Fibroblast of the aortic adventitia (primary cell): ENCODE results near the gene OSBPL3. TPM values are rescaled to one million over a fixed set of nuclear protein-coding genes. Genes with fewer than 3 reads are reported as not detected.
A peak's percentile ranks its signal among the peaks of the same experiment; 100 is the strongest.

Experiments
- DNase-seq: peaks from one replicate; pipeline ENCODE4 v3.0.0-alpha.2; 2010; ENCODE audit warnings: low read depth
- H3K4me3 ChIP-seq: 2 replicates; pipeline ENCODE4 v1.5.1; 2011; ENCODE audit warnings: low read depth, mild to moderate bottlenecking, control low read depth, low read length, moderate library complexity
- total RNA-seq: library from RNA; depleted of rRNA; stranded (reverse); fragments of >200 nt; gene quantifications from 2 replicates; pipeline ENCODE4 v1.2.3, GENCODE V29; 2012; ENCODE audit warnings: low replicate concordance
- TF ChIP-seq, protein P1 (sequence below): IDR thresholded peaks from 2 replicates; pipeline ENCODE4 v1.5.1; 2011; ENCODE audit warnings: mild to moderate bottlenecking, low read length, control low read depth, inconsistent platforms; ENCODE audit not compliant: insufficient read depth

The OSBPL3 gene
- total RNA-seq, 1 donor: 46.0 TPM

DNA sequence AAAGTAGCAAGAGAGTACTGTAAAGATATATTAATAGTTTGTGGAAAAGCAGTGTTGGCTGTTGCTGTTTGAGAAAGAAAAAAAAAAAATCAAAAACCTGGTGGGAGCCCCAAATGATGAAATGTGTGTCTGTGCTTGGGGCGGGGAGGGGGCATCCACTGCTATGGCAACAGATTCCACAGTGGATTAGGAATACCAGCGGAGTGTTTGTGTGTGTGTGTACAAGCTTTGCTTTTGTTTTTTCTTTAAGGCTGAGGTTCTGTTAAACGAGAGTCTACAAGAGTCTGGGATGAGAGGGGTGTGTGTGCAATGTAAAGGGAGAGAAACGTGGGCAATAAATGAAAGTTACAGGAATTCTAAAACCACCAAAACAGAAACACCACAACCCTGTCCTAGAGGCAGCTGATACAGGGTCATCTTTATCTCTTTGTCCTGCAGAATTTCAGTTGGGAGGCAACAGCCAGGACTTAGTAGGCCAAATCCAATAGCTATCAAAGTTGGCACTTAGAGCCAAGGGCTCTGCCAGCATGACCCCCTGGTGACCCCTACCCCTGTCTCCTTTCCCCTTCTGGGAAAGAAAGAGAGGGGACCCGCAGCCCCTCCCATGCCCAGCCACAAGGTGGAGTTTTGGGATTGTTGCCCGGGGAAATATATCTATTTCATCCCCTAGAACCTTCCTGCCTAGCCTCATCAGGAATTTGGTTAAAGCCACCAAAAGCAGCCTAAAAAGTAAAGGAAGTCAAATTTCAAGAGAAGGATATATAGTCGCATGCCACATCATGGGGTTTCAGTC, 85.4 kb downstream of the OSBPL3 start:
- TF ChIP-seq, protein P1, sequence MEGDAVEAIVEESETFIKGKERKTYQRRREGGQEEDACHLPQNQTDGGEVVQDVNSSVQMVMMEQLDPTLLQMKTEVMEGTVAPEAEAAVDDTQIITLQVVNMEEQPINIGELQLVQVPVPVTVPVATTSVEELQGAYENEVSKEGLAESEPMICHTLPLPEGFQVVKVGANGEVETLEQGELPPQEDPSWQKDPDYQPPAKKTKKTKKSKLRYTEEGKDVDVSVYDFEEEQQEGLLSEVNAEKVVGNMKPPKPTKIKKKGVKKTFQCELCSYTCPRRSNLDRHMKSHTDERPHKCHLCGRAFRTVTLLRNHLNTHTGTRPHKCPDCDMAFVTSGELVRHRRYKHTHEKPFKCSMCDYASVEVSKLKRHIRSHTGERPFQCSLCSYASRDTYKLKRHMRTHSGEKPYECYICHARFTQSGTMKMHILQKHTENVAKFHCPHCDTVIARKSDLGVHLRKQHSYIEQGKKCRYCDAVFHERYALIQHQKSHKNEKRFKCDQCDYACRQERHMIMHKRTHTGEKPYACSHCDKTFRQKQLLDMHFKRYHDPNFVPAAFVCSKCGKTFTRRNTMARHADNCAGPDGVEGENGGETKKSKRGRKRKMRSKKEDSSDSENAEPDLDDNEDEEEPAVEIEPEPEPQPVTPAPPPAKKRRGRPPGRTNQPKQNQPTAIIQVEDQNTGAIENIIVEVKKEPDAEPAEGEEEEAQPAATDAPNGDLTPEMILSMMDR: peak; percentile 64
- peak; percentile 25 for DNase-seq

GRCh38 chr7:24891311-24891735, 88.7 kb downstream of the OSBPL3 start:
- TF ChIP-seq, protein P1: no peak
- no peak for DNase-seq
- H3K4me3 ChIP-seq: no peak overlapping the region

More for the DNA sequence above, 85.4 kb downstream of the OSBPL3 start:
- H3K4me3 ChIP-seq: no peak overlapping the region

- TF ChIP-seq, protein P1: no peak
- DNase-seq: no peak
- no peak overlapping the region for H3K4me3 ChIP-seq
Observed at GRCh38 chr7:24889611-24890010, 90.4 kb downstream of the OSBPL3 start.

DNA sequence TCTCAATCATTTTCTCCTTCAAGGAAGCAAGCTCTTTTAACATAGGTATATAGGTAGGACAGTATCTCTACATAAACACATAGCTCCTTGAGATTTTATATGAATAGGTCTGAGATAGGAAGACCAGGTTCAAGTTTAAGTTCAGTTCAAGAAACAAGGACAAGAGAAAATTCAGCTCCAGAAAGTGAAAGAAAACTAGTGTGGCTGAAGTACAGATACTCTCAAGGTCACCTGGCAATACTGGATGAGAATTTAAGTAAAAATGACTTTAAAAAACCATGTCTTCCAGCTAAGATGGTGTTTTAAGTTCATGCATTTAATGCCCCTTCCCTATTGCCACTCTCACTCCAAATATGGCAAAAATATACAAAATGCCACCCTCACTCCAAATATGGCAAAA, 91.3 kb downstream of the OSBPL3 start:
- TF ChIP-seq, protein P1: no peak
- no peak overlapping the region for H3K4me3 ChIP-seq
- no peak for DNase-seq

DNA sequence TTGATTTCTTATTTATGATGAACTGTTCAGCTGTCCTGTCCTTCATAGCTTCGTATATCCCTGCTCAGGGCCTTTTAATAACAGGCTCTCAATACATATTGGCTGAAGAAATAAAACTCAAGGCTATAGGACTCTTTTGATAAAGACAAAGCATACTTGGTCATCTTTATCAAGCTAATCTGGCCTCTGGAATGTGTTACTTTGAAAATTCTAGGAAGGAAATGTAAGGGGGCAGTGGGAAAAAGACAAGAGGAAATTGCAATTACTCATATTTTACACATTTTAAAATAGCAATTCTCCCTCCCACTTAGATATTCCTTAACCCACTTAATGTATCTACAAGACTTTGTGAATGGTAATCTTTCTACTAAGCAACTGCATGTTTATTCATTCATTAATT, 94.3 kb downstream of the OSBPL3 start:
- TF ChIP-seq, protein P1: no peak
- no peak overlapping the region for H3K4me3 ChIP-seq
- no peak for DNase-seq

- H3K4me3 ChIP-seq: no peak overlapping the region
- TF ChIP-seq, protein P1: no peak
- no peak for DNase-seq
Observed at GRCh38 chr7:24885305-24885704, 94.7 kb downstream of the OSBPL3 start.

DNA sequence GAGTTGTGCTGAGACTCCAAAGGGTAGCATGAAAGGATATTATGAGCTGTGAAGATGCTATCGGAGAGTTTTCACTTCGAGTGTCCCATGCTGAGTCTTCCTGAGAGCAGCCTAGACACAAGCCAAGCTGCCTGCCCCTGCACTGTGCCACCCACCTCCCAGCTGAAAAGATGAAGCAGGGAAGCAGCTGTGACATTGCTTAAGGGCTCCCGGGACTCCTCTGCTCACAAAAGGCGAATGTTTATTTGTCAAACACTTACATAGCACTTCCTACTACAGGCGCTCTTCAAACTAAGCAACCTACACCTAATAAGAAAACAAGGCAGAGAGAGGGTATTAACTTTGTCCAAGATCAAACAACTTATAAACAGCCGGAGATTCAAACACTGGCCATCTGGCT, 95.6 kb downstream of the OSBPL3 start:
- TF ChIP-seq, protein P1: no peak
- no peak overlapping the region for H3K4me3 ChIP-seq
- no peak for DNase-seq
